Kidney epithelial cell (primary cell): ENCODE data around the gene DNAJC8. TPM values are rescaled to one million over a fixed set of nuclear protein-coding genes. Genes with fewer than 3 reads are reported as not detected.

Experiments
- DNase-seq: peaks from one replicate; pipeline ENCODE4 v3.0.0-alpha.2; 2010; ENCODE audit warnings: low read depth
- H3K27me3 ChIP-seq: 2 replicates; pipeline ENCODE4 v1.6.0; 2011; ENCODE audit warnings: low read length; ENCODE audit not compliant: control insufficient read depth, insufficient read depth
- H3K36me3 ChIP-seq: 2 replicates; pipeline ENCODE4 v1.5.1; 2011; ENCODE audit warnings: low read length; ENCODE audit not compliant: control insufficient read depth, insufficient read depth
- H3K4me3 ChIP-seq: 2 replicates; pipeline ENCODE4 v1.5.1; 2011; ENCODE audit warnings: low read depth, mild to moderate bottlenecking, control low read depth, low read length
- CTCF ChIP-seq: IDR thresholded peaks from 2 replicates; pipeline ENCODE4 v1.5.1; 2011; ENCODE audit warnings: mild to moderate bottlenecking, moderate library complexity, low read length, control low read depth, inconsistent platforms; ENCODE audit not compliant: insufficient read depth, poor library complexity, severe bottlenecking
- total RNA-seq: library from RNA; depleted of rRNA; stranded (reverse); fragments of >200 nt; gene quantifications from 2 replicates; pipeline ENCODE4 v1.2.3, GENCODE V29; 2015

The DNAJC8 gene
- total RNA-seq, 1 donor from 2014 or later, result 93.3 TPM

- TF ChIP-seq CTCF, result no peak
- Histone ChIP-seq H3K4me3 (no peak overlapping the region), H3K27me3 (no peaks in the 10 kb centered on the region), H3K36me3 (no peaks in the 10 kb centered on the region)
- no peak for DNase-seq
Measured at GRCh38 chr1:28173980-28174297, 58.9 kb downstream of the DNAJC8 start.

- Histone ChIP-seq H3K36me3 (no peaks in the 10 kb centered on the region), H3K4me3 (no peak overlapping the region), H3K27me3 (no peaks in the 10 kb centered on the region)
- no peak for DNase-seq
- no peak for TF ChIP-seq CTCF
Measured at GRCh38 chr1:28173151-28173979, 59.5 kb downstream of the DNAJC8 start.

- H3K4me3 ChIP-seq, result no peak overlapping the region
- no peak for TF ChIP-seq CTCF
- DNase-seq, result no peak
- H3K36me3 ChIP-seq, result no peaks in the 10 kb centered on the region
- no peaks in the 10 kb centered on the region for H3K27me3 ChIP-seq
Measured at GRCh38 chr1:28172713-28173150, 60.1 kb downstream of the DNAJC8 start.

- no peak for TF ChIP-seq CTCF
- DNase-seq, result no peak
- no peaks in the 10 kb centered on the region for H3K27me3 ChIP-seq
- no peaks in the 10 kb centered on the region for H3K36me3 ChIP-seq
- no peak overlapping the region for H3K4me3 ChIP-seq
Measured at GRCh38 chr1:28171246-28171645, 61.6 kb downstream of the DNAJC8 start.

- no peak for TF ChIP-seq CTCF
- H3K27me3 ChIP-seq, result no peaks in the 10 kb centered on the region
- DNase-seq, result no peak
Measured at GRCh38 chr1:28170001-28170596, 62.7 kb downstream of the DNAJC8 start.

GRCh38 chr1:28163496-28164161, 69.2 kb downstream of the DNAJC8 start:
- no peaks in the 10 kb centered on the region for H3K36me3 ChIP-seq
- no peaks in the 10 kb centered on the region for H3K27me3 ChIP-seq
- DNase-seq, result no peak
- no peak for TF ChIP-seq CTCF
- no peak overlapping the region for H3K4me3 ChIP-seq

More at GRCh38 chr1:28170001-28170596, 62.7 kb downstream of the DNAJC8 start:
- no peaks in the 10 kb centered on the region for H3K36me3 ChIP-seq
- no peak overlapping the region for H3K4me3 ChIP-seq
